HepG2 (cell line): ENCODE data around the gene NDUFB7. TPM values are rescaled to one million over a fixed set of nuclear protein-coding genes. Genes with fewer than 3 reads are reported as not detected.
"Not testable (repeated sequence)": the region's sequence is repeated elsewhere in the genome, so short reads cannot be mapped to it uniquely, and the experiment has no call there.

ENCODE experiments used
- ASH2L ChIP-seq: fragments of 300-600, 200-600 bp; sonication (generic); IDR thresholded peaks from 2 replicates; pipeline ENCODE4 v1.7.0; 2017; ENCODE audit warnings: low read depth, mild to moderate bottlenecking, moderate library complexity, mixed read lengths, low read length; ENCODE audit not compliant: insufficient read length
- FOXC1 ChIP-seq: sonication (generic); formaldehyde crosslinking; IDR thresholded peaks from 2 replicates; pipeline ENCODE4 v1.8.0; 2022; ENCODE audit warnings: mild to moderate bottlenecking, missing genetic modification reagents, borderline replicate concordance
- FOXO1 ChIP-seq: sonication (generic); formaldehyde crosslinking; IDR thresholded peaks from 2 replicates; pipeline ENCODE4 v1.4.0; 2020; ENCODE audit warnings: missing genetic modification reagents
- FOXP1 ChIP-seq, 2 experiments: fragments of 450-650 bp in 1 of 2; IDR thresholded peaks; 2 replicates each; pipeline ENCODE4 v1.6.1; 2017 to 2018; ENCODE audit warnings: antibody characterized with exemption in 1 of 2
- HNRNPL ChIP-seq: fragments of 200-400 bp; formaldehyde crosslinking; IDR thresholded peaks from 2 replicates; pipeline ENCODE4 v1.6.1; 2017; ENCODE audit warnings: mild to moderate bottlenecking, low read depth, low read length
- IKZF5 ChIP-seq: IDR thresholded peaks from 2 replicates; pipeline ENCODE4 v1.6.1; 2018; ENCODE audit warnings: missing genetic modification reagents, mild to moderate bottlenecking, missing compliant biosample characterization
- IRF2 ChIP-seq: IDR thresholded peaks from 2 replicates; pipeline ENCODE4 v1.6.1; 2018; ENCODE audit warnings: missing genetic modification reagents, missing compliant biosample characterization
- MXI1 ChIP-seq: IDR thresholded peaks from 3 replicates; pipeline ENCODE4 v1.6.1; 2012; ENCODE audit warnings: low read depth, low read length, inconsistent platforms, borderline replicate concordance
- NFYC ChIP-seq: IDR thresholded peaks from 2 replicates; pipeline ENCODE4 v1.6.1; 2016; ENCODE audit warnings: missing genetic modification reagents, missing compliant biosample characterization
- NONO ChIP-seq, 2 experiments: fragments of 450-650 bp in 1 of 2; sonication (generic) in 1 of 2; formaldehyde crosslinking in 1 of 2; IDR thresholded peaks in 1 of 2; conservative IDR thresholded peaks in 1 of 2; 2 replicates each; pipeline versions ENCODE4 v1.6.1 to v1.8.0; 2017 to 2022; ENCODE audit warnings: mild to moderate bottlenecking in 1 of 2, missing genetic modification reagents in 1 of 2, moderate library complexity in 1 of 2
- NR2F6 ChIP-seq, 2 experiments: IDR thresholded peaks; 2 replicates each; pipeline ENCODE4 v1.6.1; 2016; ENCODE audit warnings: antibody characterized with exemption in 1 of 2, mild to moderate bottlenecking in 1 of 2
- RAD21 ChIP-seq: fragments of 450-650 bp; formaldehyde crosslinking; IDR thresholded peaks from 2 replicates; pipeline ENCODE4 v1.5.0; 2020; ENCODE audit warnings: mild to moderate bottlenecking
- SOX6 ChIP-seq, 2 experiments: fragments of 450-650 bp in 1 of 2; sonication (generic) in 1 of 2; formaldehyde crosslinking in 1 of 2; IDR thresholded peaks; 2 replicates each; pipeline versions ENCODE4 v1.4.0 to v1.6.1; 2017 to 2020; ENCODE audit warnings: antibody characterized with exemption in 1 of 2, mild to moderate bottlenecking in 1 of 2, missing genetic modification reagents in 1 of 2
- ZMYM2 ChIP-seq: sonication (generic); formaldehyde crosslinking; IDR thresholded peaks from 2 replicates; pipeline ENCODE4 v1.8.0; 2022; ENCODE audit warnings: mild to moderate bottlenecking, missing genetic modification reagents
- ZNF121 ChIP-seq: sonication (generic); formaldehyde crosslinking; IDR thresholded peaks from 2 replicates; pipeline ENCODE4 v1.5.0; 2020; ENCODE audit warnings: mild to moderate bottlenecking, missing genetic modification reagents
- ZNF350 ChIP-seq: sonication (generic); formaldehyde crosslinking; IDR thresholded peaks from 2 replicates; pipeline ENCODE4 v1.4.0; 2020; ENCODE audit warnings: mild to moderate bottlenecking, low read depth, missing genetic modification reagents, borderline replicate concordance
- ZNF768 ChIP-seq: sonication (generic); formaldehyde crosslinking; IDR thresholded peaks from 2 replicates; pipeline ENCODE4 v1.4.0; 2020; ENCODE audit warnings: missing genetic modification reagents
- polyA plus RNA-seq, 8 experiments: library from polyadenylated mRNA; depleted of rRNA in 3 of 8; stranded (reverse) in 7 of 8; unstranded in 1 of 8; fragments of >200 nt; fragmentation: Illumina TruSeq in 4 of 8; extraction: Trizol in 4 of 8; gene quantifications; 2 replicates each; pipeline versions ENCODE4 v1.2.1 to v1.2.3, GENCODE V29; 2011 to 2016; ENCODE audit warnings: low read depth in 4 of 8, missing spikeins in 1 of 8, mixed read lengths in 1 of 8; ENCODE audit not compliant: insufficient read depth in 1 of 8
- total RNA-seq, 5 experiments: library from RNA; depleted of rRNA; stranded (reverse); fragments of >200 nt; fragmentation: Illumina TruSeq; extraction: Trizol; gene quantifications; 2 replicates each; pipeline ENCODE4 v1.2.3, GENCODE V29; 2016; ENCODE audit warnings: low read depth in 1 of 5
- TF ChIP-seq, protein P1 (sequence below), 2 experiments: sonication (generic) in 1 of 2; formaldehyde crosslinking in 1 of 2; IDR thresholded peaks; 2 replicates each; pipeline versions ENCODE4 v1.4.0 to v1.6.1; 2018 to 2020; ENCODE audit warnings: missing genetic modification reagents in 2 of 2, borderline replicate concordance in 1 of 2, low read depth in 1 of 2, mild to moderate bottlenecking in 1 of 2, missing biosample characterization in 1 of 2
- TF ChIP-seq, protein P2 (sequence below): sonication (generic); formaldehyde crosslinking; IDR thresholded peaks from 2 replicates; pipeline ENCODE4 v1.9.0; 2022; ENCODE audit warnings: missing genetic modification reagents, mild to moderate bottlenecking, borderline replicate concordance

The NDUFB7 gene
- total and polyA plus RNA-seq, 2 of the 13 experiments (the other 11 are each of a cell fraction or from before 2014, with no cell fraction given), result 156 to 198 TPM

GRCh38 chr19:14551134-14552005 lies 20.5 kb downstream of the NDUFB7 start (continued):
- TF ChIP-seq, protein P1, sequence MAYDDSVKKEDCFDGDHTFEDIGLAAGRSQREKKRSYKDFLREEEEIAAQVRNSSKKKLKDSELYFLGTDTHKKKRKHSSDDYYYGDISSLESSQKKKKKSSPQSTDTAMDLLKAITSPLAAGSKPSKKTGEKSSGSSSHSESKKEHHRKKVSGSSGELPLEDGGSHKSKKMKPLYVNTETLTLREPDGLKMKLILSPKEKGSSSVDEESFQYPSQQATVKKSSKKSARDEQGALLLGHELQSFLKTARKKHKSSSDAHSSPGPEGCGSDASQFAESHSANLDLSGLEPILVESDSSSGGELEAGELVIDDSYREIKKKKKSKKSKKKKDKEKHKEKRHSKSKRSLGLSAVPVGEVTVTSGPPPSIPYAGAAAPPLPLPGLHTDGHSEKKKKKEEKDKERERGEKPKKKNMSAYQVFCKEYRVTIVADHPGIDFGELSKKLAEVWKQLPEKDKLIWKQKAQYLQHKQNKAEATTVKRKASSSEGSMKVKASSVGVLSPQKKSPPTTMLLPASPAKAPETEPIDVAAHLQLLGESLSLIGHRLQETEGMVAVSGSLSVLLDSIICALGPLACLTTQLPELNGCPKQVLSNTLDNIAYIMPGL (CRISPR knock-in tag; IDR thresholded peaks at IDR 0.05; ENCODE audit: borderline replicate concordance in 1 of 2, low read depth in 1 of 2), result peak; percentile 62 to 90; a peak in 3 of 4 replicates
- not testable (repeated sequence) for TF ChIP-seq FOXP1, NONO, NR2F6, SOX6 (IDR thresholded peaks at IDR 0.05)
- TF ChIP-seq FOXP1 (CRISPR knock-in tag; IDR thresholded peaks at IDR 0.05) (peak; percentile 55; the same call in 1 of the 2 replicates), HNRNPL (0 out of 2 replicates have a peak, but pooled peaks have one; percentile 58), ASH2L (peak; percentile 24), NONO (CRISPR knock-in tag; conservative IDR thresholded peaks at IDR 0.05) (peak; percentile 53; the same call in 1 of the 2 replicates), IKZF5 (0 out of 2 replicates have a peak, but pooled peaks have one; percentile 28), ZMYM2 (0 out of 2 replicates have a peak, but pooled peaks have one; percentile 32), RAD21 (CRISPR knock-in tag) (peak; percentile 66; the same call in 1 of the 2 replicates), ZNF121 (CRISPR knock-in tag) (peak; percentile 8; the same call in 1 of the 2 replicates), NR2F6 (CRISPR knock-in tag; IDR thresholded peaks at IDR 0.05) (peak; percentile 69), SOX6 (CRISPR knock-in tag; IDR thresholded peaks at IDR 0.05) (peak; percentile 37; the same call in 1 of the 2 replicates), ZNF350 (CRISPR knock-in tag) (0 out of 2 replicates have a peak, but pooled peaks have one; percentile 29), FOXO1 (CRISPR knock-in tag) (peak; percentile 80), NFYC (CRISPR knock-in tag) (peak; percentile 25; the same call in 1 of the 2 replicates), IRF2 (CRISPR knock-in tag) (peak; percentile 64; the same call in 1 of the 2 replicates), FOXC1 (peak; percentile 31; the same call in 1 of the 2 replicates), ZNF768 (peak; percentile 94), MXI1 (peak; percentile 95; the same call in 2 of the 3 replicates)
- TF ChIP-seq, protein P2, sequence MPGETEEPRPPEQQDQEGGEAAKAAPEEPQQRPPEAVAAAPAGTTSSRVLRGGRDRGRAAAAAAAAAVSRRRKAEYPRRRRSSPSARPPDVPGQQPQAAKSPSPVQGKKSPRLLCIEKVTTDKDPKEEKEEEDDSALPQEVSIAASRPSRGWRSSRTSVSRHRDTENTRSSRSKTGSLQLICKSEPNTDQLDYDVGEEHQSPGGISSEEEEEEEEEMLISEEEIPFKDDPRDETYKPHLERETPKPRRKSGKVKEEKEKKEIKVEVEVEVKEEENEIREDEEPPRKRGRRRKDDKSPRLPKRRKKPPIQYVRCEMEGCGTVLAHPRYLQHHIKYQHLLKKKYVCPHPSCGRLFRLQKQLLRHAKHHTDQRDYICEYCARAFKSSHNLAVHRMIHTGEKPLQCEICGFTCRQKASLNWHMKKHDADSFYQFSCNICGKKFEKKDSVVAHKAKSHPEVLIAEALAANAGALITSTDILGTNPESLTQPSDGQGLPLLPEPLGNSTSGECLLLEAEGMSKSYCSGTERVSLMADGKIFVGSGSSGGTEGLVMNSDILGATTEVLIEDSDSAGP (CRISPR knock-in tag), result peak; percentile 28; the same call in 1 of the 2 replicates
